IMR-90 (cell line): ENCODE measurements around the gene TMEM129.

Experiments used
- MAZ ChIP-seq: IDR thresholded peaks from 2 replicates; pipeline ENCODE4 v1.6.1; 2012; ENCODE audit warnings: low read depth, mild to moderate bottlenecking, low read length, improper control_type of control experiment, moderate library complexity, borderline replicate concordance
- SMC3 ChIP-seq: fragments of 150-350 bp; IDR thresholded peaks from 2 replicates; pipeline ENCODE4 v1.6.1; 2016; ENCODE audit warnings: low read depth, mild to moderate bottlenecking, antibody characterized with exemption, low read length, moderate library complexity
- TF ChIP-seq, protein P1 (sequence below): fragments of 150-350 bp; IDR thresholded peaks from 2 replicates; pipeline ENCODE4 v1.6.1; 2017; ENCODE audit warnings: mild to moderate bottlenecking, antibody characterized with exemption, low read length, low read depth

DNA sequence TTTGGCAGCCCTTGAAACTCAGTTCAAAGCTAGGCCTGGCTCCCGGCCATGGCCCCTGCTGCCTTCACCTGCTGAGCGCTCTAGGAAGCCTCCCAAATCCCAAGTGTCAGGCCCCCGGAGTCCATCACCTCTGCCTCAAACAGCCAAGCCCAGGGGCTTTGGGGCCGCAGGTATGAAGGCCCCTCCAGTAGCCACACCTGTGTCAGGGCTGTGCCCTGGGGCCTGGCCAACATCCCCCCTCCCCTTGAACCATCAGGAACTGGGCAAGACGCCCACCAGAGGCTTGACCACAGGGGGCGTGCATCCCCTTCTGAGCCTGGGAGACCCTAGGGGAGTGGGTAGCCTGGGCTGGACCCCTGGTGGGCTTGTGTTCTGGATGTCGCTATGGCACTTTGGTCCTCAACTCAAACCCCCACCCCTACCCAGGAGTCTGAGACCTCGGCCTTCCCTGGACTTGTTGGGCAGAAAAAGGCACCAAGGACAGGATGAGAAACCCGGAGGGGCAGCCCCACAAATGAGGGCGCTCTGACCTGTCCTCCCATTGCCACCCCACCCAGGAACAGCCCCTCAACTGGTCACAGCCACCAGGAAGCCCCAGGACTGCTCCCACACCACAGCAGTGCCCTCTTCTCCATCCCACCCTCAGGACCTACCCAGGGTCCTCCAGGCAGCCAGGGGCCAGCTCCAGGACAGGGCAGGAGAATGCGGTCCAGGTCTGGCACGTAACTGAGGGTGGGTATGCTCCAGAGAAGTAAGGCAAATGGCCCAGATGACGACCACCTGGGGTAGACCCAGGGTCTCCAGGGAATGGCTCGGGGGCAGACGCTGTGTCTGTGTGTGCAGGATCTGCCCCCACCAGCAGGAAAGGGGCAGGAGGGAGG, 4.8 kb downstream of the TMEM129 start:
- no peak for TF ChIP-seq MAZ
- no peak for TF ChIP-seq SMC3
- TF ChIP-seq, protein P1, sequence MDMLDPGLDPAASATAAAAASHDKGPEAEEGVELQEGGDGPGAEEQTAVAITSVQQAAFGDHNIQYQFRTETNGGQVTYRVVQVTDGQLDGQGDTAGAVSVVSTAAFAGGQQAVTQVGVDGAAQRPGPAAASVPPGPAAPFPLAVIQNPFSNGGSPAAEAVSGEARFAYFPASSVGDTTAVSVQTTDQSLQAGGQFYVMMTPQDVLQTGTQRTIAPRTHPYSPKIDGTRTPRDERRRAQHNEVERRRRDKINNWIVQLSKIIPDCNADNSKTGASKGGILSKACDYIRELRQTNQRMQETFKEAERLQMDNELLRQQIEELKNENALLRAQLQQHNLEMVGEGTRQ, result no peak
